NCI-H748 (cell line): ENCODE results near the gene LMF1.
"Not testable (repeated sequence)": the region's sequence is repeated elsewhere in the genome, so short reads cannot be mapped to it uniquely, and the experiment has no call there.

Experiments used
- DNase-seq: peaks from one replicate; lab custom pipeline; 2025; ENCODE audit not compliant: unreplicated experiment; lab: John Stamatoyannopoulos, UW

The LMF1 gene

GRCh38 chr16:972316-973002 lies 1.7 kb upstream of the LMF1 start:
- no peak for DNase-seq

DNA sequence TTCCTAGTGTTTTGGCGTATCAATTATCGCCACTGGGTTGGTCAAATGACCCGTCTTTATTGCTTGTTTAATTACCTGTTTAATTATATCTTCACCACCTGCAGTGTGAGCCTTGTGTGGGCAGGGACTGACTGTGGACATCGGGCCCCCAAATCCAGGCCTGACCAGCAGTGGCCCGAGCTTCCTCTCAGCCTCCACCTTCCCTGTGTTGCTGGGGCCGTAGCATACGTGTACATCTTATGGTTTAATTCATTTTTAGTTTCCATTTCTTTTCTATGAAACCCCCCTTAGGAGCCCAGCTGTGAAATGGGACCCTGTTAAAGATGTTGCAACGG lies 1.2 kb upstream of the LMF1 start:
- DNase-seq: no peak

DNA sequence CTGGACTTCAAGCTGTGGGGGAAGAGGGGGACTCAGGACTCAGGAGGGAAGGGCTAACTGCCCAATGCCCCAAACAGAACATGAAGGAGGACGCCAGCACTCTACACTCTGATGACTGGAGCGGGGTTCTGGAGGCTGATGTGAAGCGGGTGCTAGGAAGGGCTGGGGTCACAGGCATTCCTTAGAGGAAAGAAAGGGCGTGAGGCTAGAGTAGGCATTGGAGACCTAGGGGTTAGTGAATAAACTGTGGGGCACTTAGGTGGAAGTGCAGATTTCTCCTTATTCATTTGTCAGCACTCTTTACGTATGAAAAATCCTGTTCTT lies 760 bp upstream of the LMF1 start:
- no peak for DNase-seq

DNA sequence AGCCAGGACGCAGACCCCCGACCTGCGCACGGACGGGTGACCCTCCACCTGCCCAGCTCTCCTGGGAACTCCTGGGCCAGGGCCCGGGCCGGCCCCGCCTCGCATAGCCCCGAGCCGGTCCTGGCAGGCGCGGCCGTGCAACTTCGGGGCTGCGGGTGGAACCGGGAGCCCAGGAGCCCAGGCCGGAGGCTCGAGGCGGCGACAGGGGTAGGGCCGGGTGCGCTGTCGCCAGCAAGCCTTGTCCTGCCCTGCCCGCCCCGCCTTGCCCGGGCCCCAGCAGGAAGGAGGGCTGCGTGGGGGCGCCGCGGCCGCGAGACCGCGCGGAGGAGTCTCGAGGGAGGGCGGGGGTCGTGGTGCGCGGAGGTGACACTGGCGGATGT lies 408 bp downstream of the LMF1 start:
- DNase-seq: no peak

DNA sequence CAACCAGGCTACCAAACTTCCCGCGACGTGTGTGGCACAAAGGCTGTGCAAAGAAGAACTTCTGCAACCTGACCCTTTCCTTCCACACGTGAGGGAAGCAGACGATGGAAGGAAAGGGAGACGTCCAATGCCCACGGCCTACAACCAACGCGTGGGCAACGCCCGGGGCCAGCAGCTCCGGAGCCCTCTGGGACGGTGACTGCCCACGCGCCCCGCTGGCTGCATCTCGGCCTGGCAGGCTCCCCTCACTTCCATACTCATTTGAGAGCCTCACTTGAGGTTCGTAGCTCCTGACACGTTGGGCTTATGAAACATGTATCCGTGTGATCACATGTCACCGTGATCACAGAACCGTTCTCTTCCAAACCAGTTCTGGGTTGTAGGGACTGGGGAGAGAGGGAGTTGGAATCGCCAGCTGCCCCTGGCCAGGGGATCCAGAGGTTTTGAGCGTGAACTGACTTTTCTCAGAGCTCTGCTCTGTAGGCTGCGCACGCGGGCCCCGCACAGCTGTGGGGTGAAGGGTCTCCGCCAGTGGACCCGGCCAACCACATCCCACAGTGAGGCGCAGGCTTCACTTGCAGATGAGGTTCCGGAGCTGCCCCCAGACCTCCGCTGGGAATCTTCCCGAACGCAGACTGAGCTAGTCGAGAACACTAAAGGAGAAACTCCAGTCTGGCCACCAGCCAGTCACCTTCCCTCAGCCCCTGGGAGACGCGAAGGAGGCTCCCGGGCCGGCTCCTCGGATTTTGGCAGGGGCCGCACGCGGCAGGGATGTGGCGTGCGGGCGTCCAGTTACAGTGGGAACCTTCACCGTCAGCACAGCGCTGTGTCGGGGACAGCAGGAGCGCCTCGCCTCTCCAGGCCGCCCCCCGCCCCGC lies 1.0 kb downstream of the LMF1 start:
- no peak for DNase-seq

- DNase-seq: no peak
Measured at GRCh38 chr16:968620-969019, 2.2 kb downstream of the LMF1 start.

DNA sequence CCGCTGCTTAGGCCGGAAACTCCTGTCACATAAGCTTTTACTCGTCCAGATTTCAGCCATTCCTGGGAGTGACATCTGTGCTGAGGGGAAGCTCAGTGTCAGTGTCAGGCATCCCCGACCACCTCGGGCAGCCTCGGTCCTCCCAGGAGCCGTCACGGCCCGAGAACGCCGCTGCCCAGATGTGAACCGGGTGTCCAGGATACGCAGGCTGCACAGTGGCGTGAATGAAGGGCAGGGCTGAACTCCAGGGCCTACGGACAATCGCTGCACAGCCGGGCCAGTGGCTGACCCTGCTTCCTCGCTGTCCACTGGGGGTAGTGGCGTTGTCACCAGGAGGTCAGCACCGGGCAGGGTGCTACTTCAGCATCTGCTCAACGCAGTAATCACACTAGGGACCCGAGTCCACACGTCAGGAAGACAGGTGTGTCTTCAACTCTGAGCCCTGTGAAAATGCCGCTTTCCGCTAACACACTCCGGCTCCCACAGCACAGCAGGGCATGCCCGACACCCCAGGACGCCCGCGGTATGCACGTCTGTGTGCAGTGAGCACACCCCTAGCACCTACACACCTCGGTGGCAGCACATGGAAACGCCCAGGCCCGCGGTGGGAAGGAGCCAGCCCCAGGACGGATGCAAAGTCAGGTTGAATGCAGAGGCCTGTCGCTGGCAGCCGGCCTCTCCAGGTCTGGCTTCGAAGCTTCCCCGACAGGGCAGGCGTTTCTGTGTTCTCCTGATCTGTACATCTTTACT lies 3.1 kb downstream of the LMF1 start:
- DNase-seq: no peak

- DNase-seq: no peak
Measured at GRCh38 chr16:967077-967541, 3.7 kb downstream of the LMF1 start.

DNA sequence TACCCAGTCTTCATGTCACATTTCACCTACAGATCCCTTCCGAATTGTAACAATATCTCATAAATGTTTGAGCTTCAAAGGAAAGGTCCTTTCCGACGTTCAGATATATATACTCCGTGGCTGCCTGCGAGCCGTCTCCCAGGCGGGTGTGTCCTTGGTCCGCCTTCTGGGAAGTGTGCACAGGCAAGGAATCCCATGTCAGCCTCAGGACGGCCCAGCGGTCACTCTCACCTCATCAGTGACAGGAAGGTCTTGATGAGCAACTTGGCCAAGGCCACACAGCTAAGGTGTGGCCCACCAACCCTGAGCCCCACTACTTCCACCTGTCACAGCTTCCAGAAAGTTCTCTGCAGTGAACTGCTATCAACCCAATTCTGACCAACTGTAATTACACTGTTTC lies 4.3 kb downstream of the LMF1 start:
- no peak for DNase-seq

GRCh38 chr16:966035-966434 lies 4.7 kb downstream of the LMF1 start:
- no peak for DNase-seq

DNA sequence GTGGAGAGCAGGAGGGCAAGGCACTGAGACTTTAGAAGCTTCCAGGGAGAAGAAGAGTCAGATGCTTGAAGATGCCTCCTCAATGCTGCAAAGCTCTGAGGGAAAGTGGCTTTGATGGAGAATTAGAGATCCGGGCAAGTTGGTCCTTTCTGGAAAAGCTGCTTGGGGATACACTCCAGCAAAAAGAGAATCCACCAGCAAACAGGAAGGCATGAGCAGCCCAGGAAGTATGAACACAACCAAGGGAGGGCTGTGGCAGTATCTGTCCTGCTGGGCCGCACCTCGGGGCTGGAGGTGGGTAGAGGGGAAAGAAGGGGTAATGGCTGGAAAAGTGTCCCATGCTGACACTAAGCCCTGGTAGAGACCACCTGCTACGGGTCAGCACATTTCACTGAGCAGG lies 5.3 kb downstream of the LMF1 start:
- no peak for DNase-seq

- no peak for DNase-seq
Measured at GRCh38 chr16:965036-965395, 5.8 kb downstream of the LMF1 start.

GRCh38 chr16:964356-965035 lies 6.3 kb downstream of the LMF1 start:
- DNase-seq: no peak

DNA sequence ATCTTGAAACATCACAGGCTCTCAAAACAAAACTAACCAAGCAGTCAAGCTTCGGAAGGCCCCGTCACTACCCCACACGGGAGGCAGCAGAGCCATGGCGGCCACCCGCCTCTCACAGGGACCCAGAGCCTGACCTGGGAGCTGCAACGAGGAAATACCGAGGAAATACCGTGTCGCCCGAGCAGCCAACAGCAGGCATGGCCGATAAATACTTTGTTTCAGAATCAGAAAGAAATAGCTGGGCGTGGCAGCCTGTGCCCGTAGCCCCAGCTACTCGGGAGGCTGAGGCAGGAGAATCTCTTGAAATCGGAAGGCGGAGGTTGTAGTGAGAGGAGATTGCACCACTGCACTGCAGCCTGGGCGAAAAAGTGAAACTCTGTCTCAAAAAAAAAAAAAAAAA lies 6.9 kb downstream of the LMF1 start:
- no peak for DNase-seq

GRCh38 chr16:962901-963814 lies 7.6 kb downstream of the LMF1 start:
- DNase-seq: no peak

DNA sequence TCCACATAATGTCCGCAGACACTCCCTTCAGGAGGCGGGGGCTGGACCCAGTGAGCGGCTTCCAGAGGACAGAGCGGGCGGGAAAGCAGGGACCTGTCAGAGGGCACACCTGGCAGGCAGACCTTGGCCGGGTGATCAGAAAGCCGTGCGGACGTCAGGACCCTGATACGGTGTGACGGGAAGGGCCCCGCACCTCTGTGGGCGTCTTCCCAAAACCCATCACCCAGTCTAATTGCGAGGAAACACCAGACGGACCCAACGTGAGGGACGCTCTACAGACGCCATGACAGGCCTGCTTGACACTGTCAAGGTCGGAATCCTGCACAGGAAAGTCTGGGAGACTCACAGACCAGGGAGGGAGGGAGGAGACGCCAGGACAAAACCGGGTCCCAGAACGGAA lies 8.4 kb downstream of the LMF1 start:
- no peak for DNase-seq

- no peak for DNase-seq
Measured at GRCh38 chr16:959232-960040, 11.3 kb downstream of the LMF1 start.

- DNase-seq: not testable (repeated sequence)
Measured at GRCh38 chr16:955766-956165, 15.0 kb downstream of the LMF1 start.

- DNase-seq: not testable (repeated sequence)
Measured at GRCh38 chr16:953818-954217, 17.0 kb downstream of the LMF1 start.

DNA sequence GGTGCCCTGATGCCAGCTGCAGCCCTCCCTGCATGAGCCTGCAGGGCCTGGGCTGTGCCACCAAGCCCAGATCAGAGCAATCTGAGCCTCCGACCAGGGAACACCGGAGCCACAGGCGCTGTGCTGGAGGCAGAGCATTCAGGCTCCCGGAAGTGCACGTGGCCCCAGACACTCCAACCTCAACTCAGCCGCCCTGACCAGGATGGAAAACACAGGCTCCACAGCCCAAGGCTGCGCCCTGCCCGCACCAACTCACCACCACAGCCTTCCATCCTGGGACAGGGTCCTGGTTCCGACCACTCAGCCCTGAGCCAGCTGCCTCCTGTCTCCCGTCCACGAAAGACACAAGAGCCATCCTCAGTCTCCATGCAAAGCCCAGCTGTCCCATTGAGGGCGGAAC lies 18.5 kb downstream of the LMF1 start:
- DNase-seq: no peak
